Adrenal gland (tissue), 12 donors: ENCODE results near the gene CDCA3. TPM values are rescaled to one million over a fixed set of nuclear protein-coding genes. Genes with fewer than 3 reads are reported as not detected.

Experiments
- DNase-seq, 7 donors: peaks; one replicate each; pipeline ENCODE4 v3.0.0-alpha.2; 2019 to 2020
- H3K27ac ChIP-seq, 5 donors: fragments of 200-600 bp; sonication (generic) in 4 of 5; 1 replicate in 3 of 5; 2 replicates in 2 of 5; pipeline versions ENCODE4 v1.5.1 to v1.8.0; 2016 to 2020; ENCODE audit warnings: mild to moderate bottlenecking in 1 of 5
- H3K27me3 ChIP-seq: fragments of 200-600 bp; 2 replicates; pipeline ENCODE4 v1.8.0; 2021
- H3K36me3 ChIP-seq, 2 donors: fragments of 200-600 bp; replicated peaks in 1 of 2; 1 replicate in 1 of 2; 2 replicates in 1 of 2; pipeline versions ENCODE4 v1.5.1 to v1.8.0; 2018 to 2022
- H3K4me1 ChIP-seq, 2 donors: fragments of 200-600 bp; replicated peaks in 1 of 2; 1 replicate in 1 of 2; 2 replicates in 1 of 2; pipeline versions ENCODE4 v1.5.1 to v1.8.0; 2018 to 2021
- H3K4me3 ChIP-seq, 4 donors: fragments of 200-600 bp; sonication (generic) in 3 of 4; one replicate each; pipeline ENCODE4 v1.5.1; 2016 to 2018
- H3K9me3 ChIP-seq, 3 donors: fragments of 200-600 bp; sonication (generic) in 1 of 3; replicated peaks in 1 of 3; 1 replicate in 2 of 3; 2 replicates in 1 of 3; pipeline versions ENCODE4 v1.5.1 to v1.8.0; 2016 to 2021
- POLR2A ChIP-seq, 2 donors: fragments of 450-650 bp; IDR thresholded peaks; one replicate each; pipeline ENCODE4 v1.6.1; 2017; ENCODE audit warnings: antibody characterized with exemption in 2 of 2, mild to moderate bottlenecking in 2 of 2, moderate library complexity in 1 of 2
- WGBS, 4 donors: extraction: QIAGEN DNeasy Blood & Tissue Kit in 2 of 4; methylation state at CpG; one replicate each; pipeline versions ENCODE4 v1.1.5 to v1.1.7; 2013 to 2017; 5-methylcytosine and 5-hydroxymethylcytosine counted together
- intact Hi-C, 2 donors: fragments of 100-400 bp; cut with DNase I; formaldehyde crosslinking; loops; one replicate each; pipeline versions ENCODE4 v1.14.1 to v1.15.0; 2022 to 2023
- polyA plus RNA-seq, 3 donors: library from polyadenylated mRNA; stranded (reverse); fragments of 200-250 nt in 2 of 3; fragments of 350-450 nt in 1 of 3; fragmentation: Illumina TruSeq in 1 of 3; extraction: RNeasy Lipid Tissue Mini Kit (QIAGEN cat#74804) in 1 of 3; gene quantifications; one replicate each; pipeline ENCODE4 v1.2.3, GENCODE V29; 2013 to 2014
- total RNA-seq, 9 donors: library from RNA; depleted of rRNA in 4 of 9; stranded (reverse); fragments of >200 nt in 4 of 9; fragments of 120-200 nt in 1 of 9; fragmentation: NEBNext Ultra II Directional in 1 of 9; extraction: Animal tissue kit (Norgen Biotek cat#: 25700) in 1 of 9; gene quantifications; one replicate each; pipeline versions ENCODE4 v1.1.0 to v1.2.4, GENCODE V29; 2013 to 2023
- TF ChIP-seq, protein P1 (sequence below), 6 experiments: fragments of 450-650 bp in 4 of 6; fragments of 200-600 bp in 2 of 6; sonication (generic) in 1 of 6; IDR thresholded peaks; 1 replicate in 5 of 6; 2 replicates in 1 of 6; pipeline versions ENCODE4 v1.5.1 to v1.8.0; 2016 to 2021; ENCODE audit warnings: antibody characterized with exemption in 6 of 6, mild to moderate bottlenecking in 2 of 6, moderate library complexity in 1 of 6
- donor health status: healthy with polysubstance abuse.
- donor health status: Bipolar disorder and iron deficiency.
- donor health status: DM: yes; HTN: yes; CAD: no.
- donor health status: DM: no; HTN: no; CAD: no.
- donor health status: DM: no; HTN: no; CAD: no.
- donor health status: DM: yes; HTN: yes; CAD: no.

Gene CDCA3
- total and polyA plus RNA-seq, 12 donors, result 2.6 to 17.7 (median 3.5) TPM; not detected in 1

DNA sequence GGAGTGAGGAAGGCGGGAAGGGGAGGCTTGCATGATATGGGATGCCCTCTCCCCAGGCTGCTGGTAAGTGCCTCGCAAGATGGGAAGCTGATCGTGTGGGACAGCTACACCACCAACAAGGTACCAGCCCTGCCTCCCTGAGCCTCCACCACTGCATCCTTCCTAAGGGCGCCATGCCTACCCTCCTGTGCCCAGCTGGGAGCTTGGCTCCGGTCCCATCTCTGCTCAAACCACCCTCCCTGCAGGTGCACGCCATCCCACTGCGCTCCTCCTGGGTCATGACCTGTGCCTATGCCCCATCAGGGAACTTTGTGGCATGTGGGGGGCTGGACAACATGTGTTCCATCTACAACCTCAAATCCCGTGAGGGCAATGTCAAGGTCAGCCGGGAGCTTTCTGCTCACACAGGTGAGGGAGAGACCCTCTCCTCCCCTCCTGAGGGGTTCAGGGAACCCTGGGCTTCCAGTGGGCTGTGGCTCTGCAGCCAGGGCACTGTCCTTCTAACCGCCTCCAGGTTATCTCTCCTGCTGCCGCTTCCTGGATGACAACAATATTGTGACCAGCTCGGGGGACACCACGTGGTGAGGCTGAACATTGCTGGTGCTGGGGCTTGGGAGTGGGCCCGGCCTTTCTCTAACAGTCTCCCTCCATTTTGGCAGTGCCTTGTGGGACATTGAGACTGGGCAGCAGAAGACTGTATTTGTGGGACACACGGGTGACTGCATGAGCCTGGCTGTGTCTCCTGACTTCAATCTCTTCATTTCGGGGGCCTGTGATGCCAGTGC, 7.8 kb downstream of the CDCA3 start:
- no peak overlapping the region for H3K4me3 ChIP-seq
- no peak for DNase-seq

DNA sequence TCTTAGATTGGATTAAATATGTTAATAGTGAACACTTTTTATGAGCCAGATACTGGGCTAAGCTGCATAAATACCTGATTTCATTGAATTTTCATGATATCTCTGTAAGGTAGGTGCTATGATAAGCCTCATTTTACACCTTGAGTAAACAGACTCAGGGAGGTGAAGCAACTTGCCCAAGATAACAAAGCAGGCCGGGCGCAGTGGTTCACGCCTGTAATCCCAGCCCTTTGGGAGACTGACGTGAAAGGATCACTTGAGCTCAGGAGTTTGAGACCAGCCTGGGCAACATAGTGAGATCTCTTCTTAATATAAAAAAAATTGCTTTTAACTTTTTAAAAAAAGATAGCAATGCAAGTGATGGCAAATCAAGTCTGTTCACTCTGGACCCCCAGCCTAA, 9.0 kb downstream of the CDCA3 start:
- H3K4me1 ChIP-seq, result no peaks in the 10 kb centered on the region
- H3K9me3 ChIP-seq, result no peaks in the 10 kb centered on the region
- peaks cover 0 to 21% of the 10 kb centered on the region in 2 donors for H3K36me3 ChIP-seq
- WGBS, 4 donors, result 86 to 100% (median 89%) methylated on average over 4 of the region's 4 CpGs
- TF ChIP-seq POLR2A (IDR thresholded peaks at IDR 0.05), result no peak
- TF ChIP-seq, protein P1, sequence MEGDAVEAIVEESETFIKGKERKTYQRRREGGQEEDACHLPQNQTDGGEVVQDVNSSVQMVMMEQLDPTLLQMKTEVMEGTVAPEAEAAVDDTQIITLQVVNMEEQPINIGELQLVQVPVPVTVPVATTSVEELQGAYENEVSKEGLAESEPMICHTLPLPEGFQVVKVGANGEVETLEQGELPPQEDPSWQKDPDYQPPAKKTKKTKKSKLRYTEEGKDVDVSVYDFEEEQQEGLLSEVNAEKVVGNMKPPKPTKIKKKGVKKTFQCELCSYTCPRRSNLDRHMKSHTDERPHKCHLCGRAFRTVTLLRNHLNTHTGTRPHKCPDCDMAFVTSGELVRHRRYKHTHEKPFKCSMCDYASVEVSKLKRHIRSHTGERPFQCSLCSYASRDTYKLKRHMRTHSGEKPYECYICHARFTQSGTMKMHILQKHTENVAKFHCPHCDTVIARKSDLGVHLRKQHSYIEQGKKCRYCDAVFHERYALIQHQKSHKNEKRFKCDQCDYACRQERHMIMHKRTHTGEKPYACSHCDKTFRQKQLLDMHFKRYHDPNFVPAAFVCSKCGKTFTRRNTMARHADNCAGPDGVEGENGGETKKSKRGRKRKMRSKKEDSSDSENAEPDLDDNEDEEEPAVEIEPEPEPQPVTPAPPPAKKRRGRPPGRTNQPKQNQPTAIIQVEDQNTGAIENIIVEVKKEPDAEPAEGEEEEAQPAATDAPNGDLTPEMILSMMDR (IDR thresholded peaks at IDR 0.05), result no peak
- DNase-seq, result no peak
- H3K27ac ChIP-seq, result no peak overlapping the region
- intact Hi-C loops, result no loop called here
- no peaks in the 10 kb centered on the region for H3K27me3 ChIP-seq
- no peak overlapping the region for H3K4me3 ChIP-seq

More for the DNA sequence above, 7.8 kb downstream of the CDCA3 start:
- Histone ChIP-seq H3K27me3 (no peaks in the 10 kb centered on the region), H3K27ac (no peak overlapping the region), H3K4me1 (no peaks in the 10 kb centered on the region), H3K36me3 (peaks cover 0 to 11% of the 10 kb centered on the region in 2 donors), H3K9me3 (no peaks in the 10 kb centered on the region)
- intact Hi-C loops, result no loop called here
- 61 to 81% (median 77%) methylated on average over 13 to 16 of the region's 16 CpGs for WGBS, 4 donors
- no peak for TF ChIP-seq POLR2A (IDR thresholded peaks at IDR 0.05)

DNA sequence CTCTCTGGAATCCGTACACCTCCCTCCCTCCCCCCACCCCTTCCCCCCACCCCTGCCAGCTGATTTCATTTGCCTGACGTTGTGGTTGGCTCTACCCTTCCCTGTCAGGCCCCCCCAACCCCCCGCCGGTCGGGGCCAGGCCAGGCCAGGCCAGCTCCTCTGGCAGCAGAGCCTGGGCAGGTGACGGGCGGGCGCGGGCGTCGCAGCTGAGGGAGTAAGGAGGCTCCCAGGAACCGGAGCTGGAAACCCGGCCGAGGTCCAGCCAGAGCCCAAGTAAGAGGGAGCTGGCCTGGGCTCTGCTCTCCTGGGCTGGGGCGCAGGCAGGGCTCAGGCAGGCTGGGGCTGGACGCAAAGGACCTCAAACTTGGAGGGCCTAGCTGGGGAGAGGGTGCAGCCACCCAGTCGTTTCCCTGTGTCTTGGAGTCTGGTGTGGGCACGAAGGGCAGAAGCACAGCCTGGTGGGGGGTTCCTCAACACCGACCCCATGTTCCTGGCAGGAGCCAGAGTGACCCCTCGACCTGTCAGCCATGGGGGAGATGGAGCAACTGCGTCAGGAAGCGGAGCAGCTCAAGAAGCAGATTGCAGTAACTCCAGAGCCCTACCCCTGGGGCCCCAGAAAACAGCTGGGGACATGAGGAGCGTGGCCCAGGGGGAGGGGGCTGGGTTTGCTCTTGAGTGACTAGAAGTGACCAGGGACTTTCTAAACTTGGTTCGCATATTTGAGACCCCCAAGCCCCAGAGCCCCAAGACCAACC, 10.1 kb downstream of the CDCA3 start, which contains the start of gene GNB3:
TSS of gene GNB3 (plus strand) at position 165 of the 755 bp plus-strand sequence. CDS start at position 528, 363 bp downstream.
- DNase-seq, result peak in 1 of 7 donors; percentile 77
- Histone ChIP-seq H3K9me3 (no peaks in the 10 kb centered on the region), H3K27ac (no peak within 1 kb of the TSS), H3K4me3 (no peak within 1 kb of the TSS), H3K36me3 (peaks cover 0 to 21% of the 10 kb centered on the region in 2 donors), H3K27me3 (no peaks in the 10 kb centered on the region), H3K4me1 (no peaks in the 10 kb centered on the region)
- intact Hi-C loops, result no loop called here
- TF ChIP-seq, protein P1 (IDR thresholded peaks at IDR 0.05), result no peak
- TF ChIP-seq POLR2A (IDR thresholded peaks at IDR 0.05), result no peak
- 68 to 84% (median 75%) methylated on average over 11 to 24 of the region's 24 CpGs for WGBS, 4 donors

DNA sequence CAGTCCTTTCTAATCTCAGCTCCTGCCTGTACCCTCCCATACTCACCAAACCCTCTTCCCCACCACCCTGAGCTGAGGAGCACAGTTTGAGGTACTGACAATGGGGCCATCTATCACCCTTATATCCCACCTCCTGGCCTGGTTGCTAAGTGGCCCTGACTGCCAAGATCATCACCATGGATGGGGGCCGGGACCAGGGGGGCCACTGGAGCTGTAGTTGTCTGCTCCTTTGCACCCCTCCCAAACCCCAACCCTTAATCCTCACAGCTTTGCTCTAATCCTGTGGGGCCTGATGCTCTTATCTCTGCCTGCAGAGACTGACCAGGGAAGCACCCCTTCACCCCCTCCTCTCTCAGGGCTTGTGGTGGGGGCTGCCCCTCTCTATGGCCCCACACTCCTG, 10.8 kb downstream of the CDCA3 start:
- intact Hi-C loops, result no loop called here
- peaks cover 0 to 21% of the 10 kb centered on the region in 2 donors for H3K36me3 ChIP-seq
- WGBS, 4 donors, result 31 to 62% (median 50%) methylated on average over 1 of the region's 1 CpG
- no peak overlapping the region for H3K4me3 ChIP-seq
- H3K27ac ChIP-seq, result no peak overlapping the region
- no peak for DNase-seq
- no peak for TF ChIP-seq POLR2A (IDR thresholded peaks at IDR 0.05)
- TF ChIP-seq, protein P1 (IDR thresholded peaks at IDR 0.05), result no peak
- no peaks in the 10 kb centered on the region for H3K4me1 ChIP-seq
- no peaks in the 10 kb centered on the region for H3K9me3 ChIP-seq
- no peaks in the 10 kb centered on the region for H3K27me3 ChIP-seq
